ENCODE results near the gene TRAFD1.
A peak's percentile ranks its signal among the peaks of the same experiment; 100 is the strongest.

Gene TRAFD1

GRCh38 chr12:112159146-112159541, 33.8 kb downstream of the TRAFD1 start:
- DNase-seq: no peak

GRCh38 chr12:112160611-112161010, 35.3 kb downstream of the TRAFD1 start:
- no peak for DNase-seq

- no peak for DNase-seq
Observed at GRCh38 chr12:112161711-112162110, 36.4 kb downstream of the TRAFD1 start.

GRCh38 chr12:112162241-112162790, 37.0 kb downstream of the TRAFD1 start:
- no peak for DNase-seq

DNA sequence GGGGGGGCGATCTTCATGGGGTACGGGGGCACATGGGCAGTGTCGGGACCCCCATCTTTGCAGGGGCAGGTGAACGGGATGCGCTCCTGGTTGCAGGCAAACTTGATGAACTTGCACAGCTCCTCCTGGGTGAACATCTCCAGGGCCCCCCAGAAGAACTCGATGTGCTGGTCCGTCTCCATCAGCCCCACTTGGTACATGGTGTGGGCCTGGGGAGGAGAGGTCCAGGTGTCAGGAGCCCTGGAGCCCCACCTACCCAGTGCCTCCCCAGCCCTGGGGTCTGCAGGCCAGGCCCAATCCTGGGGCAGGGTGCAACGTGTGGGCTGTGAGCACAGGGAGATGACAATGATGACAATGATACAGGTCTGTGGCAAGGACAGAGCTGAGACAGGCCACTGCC, 37.7 kb downstream of the TRAFD1 start:
- DNase-seq: no peak

GRCh38 chr12:112163471-112163991, 38.2 kb downstream of the TRAFD1 start:
- no peak for DNase-seq

GRCh38 chr12:112164011-112164660, 38.8 kb downstream of the TRAFD1 start:
- DNase-seq: no peak

- no peak for DNase-seq
Observed at GRCh38 chr12:112165624-112166023, 40.3 kb downstream of the TRAFD1 start.

DNA sequence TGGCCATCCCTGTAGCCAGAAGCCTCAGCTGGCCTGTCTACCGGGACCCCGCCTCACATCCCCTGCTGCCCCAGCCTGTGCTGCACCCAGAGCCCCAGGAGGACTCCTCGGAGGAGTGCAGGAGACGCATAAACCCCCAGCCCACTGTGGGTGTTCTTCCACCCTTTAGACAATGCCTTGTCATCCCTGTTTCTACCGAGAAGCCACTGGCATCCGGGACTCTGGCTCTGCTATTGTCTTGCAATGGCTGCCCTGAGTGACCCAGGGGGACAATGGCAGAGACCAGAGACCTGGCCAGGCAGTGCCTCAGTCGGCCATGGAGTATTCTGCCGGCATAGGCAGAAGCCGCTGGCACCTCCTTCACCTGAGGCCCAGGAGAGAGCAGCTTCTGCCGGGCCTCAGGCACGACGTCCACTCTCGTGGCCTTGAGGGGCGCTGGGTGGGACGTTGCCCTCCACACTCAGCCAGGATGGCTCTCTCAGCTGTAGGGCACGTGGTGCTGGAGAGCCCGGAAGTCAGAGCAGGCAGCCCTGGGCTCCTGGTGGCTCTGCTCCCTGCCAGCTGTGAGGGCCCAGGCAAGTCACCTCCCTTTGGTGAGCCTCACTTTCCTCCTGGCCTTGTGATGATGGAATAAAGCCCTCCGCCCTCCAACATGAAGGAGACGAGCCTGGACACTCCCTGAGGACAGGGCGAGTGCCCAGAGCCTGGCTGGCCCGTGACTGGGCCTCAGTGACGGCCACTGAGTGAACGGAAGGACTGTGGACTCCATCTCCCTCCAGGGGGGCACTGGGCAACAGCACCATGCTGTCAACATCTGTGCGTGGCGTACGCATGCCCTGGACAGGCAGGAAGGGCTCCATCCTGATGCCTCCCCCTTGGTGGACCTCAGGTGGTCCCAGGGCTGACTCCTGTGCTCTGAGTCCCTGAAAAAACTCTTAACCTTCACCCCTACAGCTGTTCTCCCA, 41.0 kb downstream of the TRAFD1 start:
- no peak for DNase-seq

- no peak for DNase-seq
Observed at GRCh38 chr12:112167031-112167461, 41.7 kb downstream of the TRAFD1 start.

DNA sequence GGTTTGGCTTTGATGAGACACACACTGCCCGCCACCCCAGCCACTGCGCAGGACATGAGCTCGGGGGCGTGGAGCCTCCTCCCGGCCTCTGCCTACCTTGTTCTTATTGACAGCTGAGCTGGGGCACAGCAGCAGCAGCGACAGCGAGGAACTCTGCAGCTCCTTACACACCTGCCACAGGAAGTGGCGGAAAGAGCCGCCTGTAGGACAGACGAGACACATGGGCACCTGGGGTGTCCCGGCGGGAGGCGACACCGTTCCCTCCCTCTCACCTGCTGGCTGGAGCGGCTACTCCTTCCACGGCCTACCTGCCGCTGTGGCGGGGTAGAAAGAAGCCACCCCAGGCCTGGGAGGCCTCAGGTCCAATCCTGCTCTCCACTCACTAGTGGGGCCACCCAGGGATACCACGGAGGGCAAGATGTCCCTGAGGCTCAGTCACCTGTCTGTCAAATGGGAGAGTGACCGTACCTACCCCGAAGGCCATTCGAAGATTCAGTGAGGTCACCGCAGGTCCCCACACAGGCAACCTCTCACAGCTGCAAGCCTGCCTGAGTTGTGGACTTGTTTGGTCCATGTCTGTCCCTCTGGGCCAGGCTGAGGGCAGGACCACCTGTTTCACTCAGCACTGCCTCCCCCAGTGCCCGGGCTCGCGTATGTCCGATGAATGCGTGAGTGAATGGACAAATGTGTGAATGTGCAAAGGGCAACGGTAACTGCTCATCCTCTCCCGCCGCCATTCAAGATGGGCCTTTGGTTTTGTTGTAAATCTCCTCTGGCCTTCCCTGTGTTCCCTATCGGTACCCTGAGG, 42.6 kb downstream of the TRAFD1 start:
- no peak for DNase-seq

- no peak for DNase-seq
Observed at GRCh38 chr12:112168561-112168971, 43.2 kb downstream of the TRAFD1 start.

DNA sequence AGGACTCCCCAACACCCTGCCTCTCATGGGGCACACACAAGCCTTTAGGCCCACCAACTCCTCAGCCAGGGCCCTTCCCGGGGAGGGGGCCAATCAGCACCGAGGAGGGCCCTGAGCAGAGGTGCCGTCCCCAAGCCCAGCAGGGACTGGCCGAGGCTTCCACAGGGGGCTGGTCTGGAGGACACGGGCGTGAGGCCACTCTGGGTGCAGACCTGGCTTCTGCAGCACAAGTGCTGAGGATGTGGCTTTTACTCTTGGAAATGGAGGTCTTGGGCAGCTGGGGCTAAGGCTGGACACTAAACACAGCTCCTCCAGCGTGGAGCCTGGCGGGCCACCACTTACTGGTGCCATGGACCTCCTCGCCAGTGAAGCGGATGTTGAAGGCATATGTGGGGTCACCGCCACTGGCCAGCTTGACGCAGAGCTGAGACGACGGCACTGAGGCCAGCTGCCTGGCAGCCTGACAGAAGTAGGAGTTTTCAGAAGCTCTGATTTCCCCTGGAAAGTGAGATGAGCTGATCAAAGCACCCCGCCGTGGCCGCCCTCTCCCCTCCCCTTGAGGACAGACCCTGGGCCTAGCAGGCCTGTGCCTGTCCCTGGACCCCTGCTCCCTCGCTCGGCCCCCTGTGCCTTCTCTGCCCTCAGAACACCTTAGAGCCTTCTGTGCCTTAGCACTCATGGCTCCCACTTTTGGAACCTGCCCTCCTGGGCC, 44.0 kb downstream of the TRAFD1 start:
- DNase-seq: no peak

GRCh38 chr12:112169966-112170365, 44.6 kb downstream of the TRAFD1 start:
- no peak for DNase-seq

- DNase-seq: peak; percentile 29
Observed at GRCh38 chr12:112170376-112170775, 45.0 kb downstream of the TRAFD1 start.

GRCh38 chr12:112170971-112171596, 45.7 kb downstream of the TRAFD1 start:
- DNase-seq: no peak

GRCh38 chr12:112172556-112173324, 47.4 kb downstream of the TRAFD1 start:
- no peak for DNase-seq

GRCh38 chr12:112175361-112176155, 50.2 kb downstream of the TRAFD1 start:
- no peak for DNase-seq

GRCh38 chr12:112176321-112177010, 51.1 kb downstream of the TRAFD1 start:
- no peak for DNase-seq
